Neural cell (in vitro differentiated cells): ENCODE results near the gene DIABLO. TPM values are rescaled to one million over a fixed set of nuclear protein-coding genes. Genes with fewer than 3 reads are reported as not detected.
"Not testable (repeated sequence)": the region's sequence is repeated elsewhere in the genome, so short reads cannot be mapped to it uniquely, and the experiment has no call there.

Experiments used
- H2AFZ ChIP-seq: fragments of 200-600, 300-800 bp; sonication (generic), shearing (Covaris generic); 2 replicates; pipeline ENCODE4 v1.6.0; 2014; ENCODE audit warnings: low read depth, mild to moderate bottlenecking, antibody characterized with exemption, low read length, moderate library complexity
- H3F3A ChIP-seq: fragments of 200-600 bp; shearing (Covaris generic); 2 replicates; pipeline ENCODE4 v1.6.1; 2016; ENCODE audit warnings: mild to moderate bottlenecking, moderate library complexity, mixed read lengths, antibody characterized with exemption, low read length; ENCODE audit not compliant: insufficient read depth, poor library complexity, severe bottlenecking
- H3K27ac ChIP-seq: fragments of 200-600, 300-800 bp; sonication (generic), shearing (Covaris generic); 2 replicates; pipeline ENCODE4 v1.5.1; 2014; ENCODE audit warnings: mild to moderate bottlenecking, low read length, moderate library complexity
- H3K27me3 ChIP-seq: fragments of 300-800, 200-600 bp; sonication (generic), shearing (Covaris generic); 2 replicates; pipeline ENCODE4 v1.6.0; 2014; ENCODE audit warnings: mild to moderate bottlenecking, low read depth, low read length, moderate library complexity; ENCODE audit not compliant: insufficient read depth
- H3K36me3 ChIP-seq: fragments of 300-800, 200-600 bp; sonication (generic), shearing (Covaris generic); 2 replicates; pipeline ENCODE4 v1.5.1; 2014; ENCODE audit warnings: mild to moderate bottlenecking, antibody characterized with exemption, low read length, moderate library complexity; ENCODE audit not compliant: insufficient read depth
- H3K4me2 ChIP-seq: fragments of 300-800, 200-600 bp; sonication (generic), shearing (Covaris generic); 2 replicates; pipeline ENCODE4 v1.6.0; 2014; ENCODE audit warnings: mild to moderate bottlenecking, low read length
- H3K4me3 ChIP-seq: fragments of 300-800, 200-600 bp; sonication (generic), shearing (Covaris generic); 2 replicates; pipeline ENCODE4 v1.5.1; 2014; ENCODE audit warnings: mild to moderate bottlenecking, low read length, moderate library complexity
- H3K79me2 ChIP-seq: fragments of 200-600 bp; shearing (Covaris generic); replicated peaks from 2 replicates; pipeline ENCODE4 v1.6.0; 2014; ENCODE audit warnings: mild to moderate bottlenecking, low read length, moderate library complexity; ENCODE audit not compliant: insufficient read depth
- H3K9ac ChIP-seq: fragments of 300-800, 200-600 bp; sonication (generic), shearing (Covaris generic); 2 replicates; pipeline ENCODE4 v1.6.1; 2016; ENCODE audit warnings: mild to moderate bottlenecking, low read length, mixed read lengths
- H3K9me2 ChIP-seq: fragments of 200-600 bp; shearing (Covaris generic); 2 replicates; pipeline ENCODE4 v1.6.1; 2016; ENCODE audit warnings: mild to moderate bottlenecking, low read length, mixed read lengths; ENCODE audit not compliant: insufficient read depth
- H3K9me3 ChIP-seq: fragments of 200-600, 300-800 bp; sonication (generic), shearing (Covaris generic); 2 replicates; pipeline ENCODE4 v1.6.1; 2016; ENCODE audit warnings: mild to moderate bottlenecking, mixed run types, low read length, moderate library complexity, mixed read lengths
- H4K20me1 ChIP-seq: fragments of 200-600 bp; shearing (Covaris generic); 2 replicates; pipeline ENCODE4 v1.6.1; 2016; ENCODE audit warnings: mild to moderate bottlenecking, mixed run types; ENCODE audit not compliant: insufficient read depth
- CTCF ChIP-seq: fragments of 450-650 bp; IDR thresholded peaks from 2 replicates; pipeline ENCODE4 v1.5.1; 2014; ENCODE audit warnings: antibody characterized with exemption, mild to moderate bottlenecking, moderate library complexity; ENCODE audit not compliant: poor library complexity, severe bottlenecking
- EP300 ChIP-seq: fragments of 450-650 bp; conservative IDR thresholded peaks from 2 replicates; pipeline ENCODE4 v1.6.1; 2014; ENCODE audit warnings: antibody characterized with exemption, mild to moderate bottlenecking, moderate library complexity; ENCODE audit not compliant: poor library complexity, severe bottlenecking
- EZH2 ChIP-seq: fragments of 200-600, 300-800 bp; shearing (Covaris generic), sonication (generic); IDR thresholded peaks from 2 replicates; pipeline ENCODE4 v1.6.1; 2014; ENCODE audit warnings: antibody characterized with exemption, low read length, borderline replicate concordance, mild to moderate bottlenecking; ENCODE audit not compliant: insufficient read depth, poor library complexity, severe bottlenecking
- MXI1 ChIP-seq: fragments of 450-650 bp; conservative IDR thresholded peaks from 2 replicates; pipeline ENCODE4 v1.6.1; 2014; ENCODE audit warnings: antibody characterized with exemption, mild to moderate bottlenecking; ENCODE audit not compliant: poor library complexity, severe bottlenecking
- POLR2AphosphoS5 ChIP-seq: IDR thresholded peaks from 2 replicates; pipeline ENCODE4 v1.6.1; 2012
- RAD21 ChIP-seq: fragments of 450-650 bp; conservative IDR thresholded peaks from 2 replicates; pipeline ENCODE4 v1.6.1; 2014; ENCODE audit warnings: antibody characterized with exemption, mild to moderate bottlenecking, moderate library complexity
- REST ChIP-seq: IDR thresholded peaks from 2 replicates; pipeline ENCODE4 v1.6.1; 2012; ENCODE audit warnings: borderline replicate concordance
- SMC3 ChIP-seq: fragments of 450-650 bp; conservative IDR thresholded peaks from 2 replicates; pipeline ENCODE4 v1.6.1; 2014; ENCODE audit warnings: antibody characterized with exemption, mild to moderate bottlenecking, moderate library complexity; ENCODE audit not compliant: poor library complexity
- TAF1 ChIP-seq: IDR thresholded peaks from 2 replicates; pipeline ENCODE4 v1.6.1; 2012; ENCODE audit warnings: low read depth
- polyA plus RNA-seq: library from polyadenylated mRNA; depleted of rRNA; stranded (reverse); fragments of >200 nt; gene quantifications from 2 replicates; pipeline ENCODE4 v1.2.3, GENCODE V29; 2014

Gene DIABLO
- polyA plus RNA-seq, 1 donor from 2014 or later: 157 TPM

- H3K9me3 ChIP-seq: no peaks in the 10 kb centered on the region
- H3K4me2 ChIP-seq: no peak overlapping the region
- H3F3A ChIP-seq: no peaks in the 10 kb centered on the region
- H3K27me3 ChIP-seq: peaks cover 14% of the 10 kb centered on the region
- H3K36me3 ChIP-seq: no peaks in the 10 kb centered on the region
- H3K9ac ChIP-seq: no peak overlapping the region
- peak overlapping the region; percentile 65 for H3K4me3 ChIP-seq
- TF ChIP-seq TAF1: no peak
- TF ChIP-seq CTCF: no peak
- no peak for TF ChIP-seq MXI1
- no peak for TF ChIP-seq EP300
- TF ChIP-seq EZH2: no peak
- no peak for TF ChIP-seq POLR2AphosphoS5
- TF ChIP-seq REST: no peak
- TF ChIP-seq SMC3: no peak
- no peak for TF ChIP-seq RAD21
- no peaks in the 10 kb centered on the region for H3K79me2 ChIP-seq
- H4K20me1 ChIP-seq: no peaks in the 10 kb centered on the region
- H3K27ac ChIP-seq: no peak overlapping the region
- no peak overlapping the region for H2AFZ ChIP-seq
- no peaks in the 10 kb centered on the region for H3K9me2 ChIP-seq
These were observed 42.3 kb downstream of the DIABLO start for GRCh38 chr12:122183588-122183940.

GRCh38 chr12:122182887-122183587 is 42.8 kb downstream of the DIABLO start, which contains the start of gene LRRC43:
LRRC43 (plus strand) TSS chr12:122183123; CDS start chr12:122183145, 22 bp downstream.
- Histone ChIP-seq H3K36me3 (no peaks in the 10 kb centered on the region), H3K4me3 (peak within 1 kb of the TSS; percentile 65), H3K9me3 (no peaks in the 10 kb centered on the region), H3K9me2 (no peaks in the 10 kb centered on the region), H2AFZ (no peak within 1 kb of the TSS), H3K79me2 (no peaks in the 10 kb centered on the region), H3F3A (no peaks in the 10 kb centered on the region), H3K27ac (no peak within 1 kb of the TSS), H4K20me1 (no peaks in the 10 kb centered on the region), H3K4me2 (no peak within 1 kb of the TSS), H3K9ac (peak within 1 kb of the TSS; percentile 38), H3K27me3 (peaks cover 14% of the 10 kb centered on the region)
- TF ChIP-seq MXI1: no peak
- no peak for TF ChIP-seq TAF1
- TF ChIP-seq REST: no peak
- no peak for TF ChIP-seq POLR2AphosphoS5

- not testable (repeated sequence) for H3K4me2 ChIP-seq, H3F3A ChIP-seq, H3K9me2 ChIP-seq, H3K4me3 ChIP-seq, H3K9ac ChIP-seq, H2AFZ ChIP-seq, H3K27ac ChIP-seq, H3K27me3 ChIP-seq, H4K20me1 ChIP-seq, H3K79me2 ChIP-seq, H3K9me3 ChIP-seq, H3K36me3 ChIP-seq
These were observed 49.4 kb downstream of the DIABLO start for GRCh38 chr12:122176473-122176872.
